UCSD-AML1 (cell line): ENCODE measurements around the gene HPGD.
A peak's percentile ranks its signal among the peaks of the same experiment; 100 is the strongest.

ENCODE experiments used
- DNase-seq: peaks from one replicate; lab custom pipeline; 2025; ENCODE audit not compliant: unreplicated experiment; lab: John Stamatoyannopoulos, UW

HPGD gene

GRCh38 chr4:174522183-174523024 is at the start of gene HPGD:
HPGD (minus strand) TSS chr4:174522488; CDS start chr4:174522451, 37 bp downstream.
- DNase-seq: peak; percentile 66

- DNase-seq: no peak
Observed at GRCh38 chr4:174564529-174564928, 42.2 kb upstream of the HPGD start.

GRCh38 chr4:174563399-174563798 is 41.1 kb upstream of the HPGD start:
- no peak for DNase-seq

GRCh38 chr4:174561560-174561959 is 39.3 kb upstream of the HPGD start:
- no peak for DNase-seq

- no peak for DNase-seq
Observed at GRCh38 chr4:174559894-174560293, 37.6 kb upstream of the HPGD start.

GRCh38 chr4:174555789-174556630 is 33.7 kb upstream of the HPGD start:
- DNase-seq: no peak

- no peak for DNase-seq
Observed at GRCh38 chr4:174554231-174554728, 32.0 kb upstream of the HPGD start.

- DNase-seq: no peak
Observed at GRCh38 chr4:174553828-174554227, 31.5 kb upstream of the HPGD start.

GRCh38 chr4:174553031-174553430 is 30.7 kb upstream of the HPGD start:
- DNase-seq: no peak

GRCh38 chr4:174550541-174550940 is 28.3 kb upstream of the HPGD start:
- DNase-seq: no peak

GRCh38 chr4:174549721-174550120 is 27.4 kb upstream of the HPGD start:
- DNase-seq: no peak

- no peak for DNase-seq
Observed at GRCh38 chr4:174545268-174545667, 23.0 kb upstream of the HPGD start.

GRCh38 chr4:174544496-174544895 is 22.2 kb upstream of the HPGD start:
- DNase-seq: no peak

- no peak for DNase-seq
Observed at GRCh38 chr4:174540175-174540574, 17.9 kb upstream of the HPGD start.

- DNase-seq: no peak
Observed at GRCh38 chr4:174539571-174539970, 17.3 kb upstream of the HPGD start.

- no peak for DNase-seq
Observed at GRCh38 chr4:174538876-174539250, 16.6 kb upstream of the HPGD start.

- no peak for DNase-seq
Observed at GRCh38 chr4:174538123-174538875, 16.0 kb upstream of the HPGD start.

- no peak for DNase-seq
Observed at GRCh38 chr4:174537634-174538033, 15.3 kb upstream of the HPGD start.

- no peak for DNase-seq
Observed at GRCh38 chr4:174534461-174534860, 12.2 kb upstream of the HPGD start.

- no peak for DNase-seq
Observed at GRCh38 chr4:174532445-174532844, 10.2 kb upstream of the HPGD start.

- no peak for DNase-seq
Observed at GRCh38 chr4:174531486-174531885, 9.2 kb upstream of the HPGD start.
